ENCODE measurements around the gene KCNQ1.

GRCh38 chr11:2480874-2481220 lies 36.0 kb downstream of the KCNQ1 start:
- TF ChIP-seq CTCF (IDR thresholded peaks at IDR 0.05) (no peak), EP300 (IDR thresholded peaks at IDR 0.05) (no peak), POLR2A (IDR thresholded peaks at IDR 0.05) (no peak)
